Thyroid gland (tissue), 4 donors: Measurements from ENCODE around the gene BGN.
A peak's percentile ranks its signal among the peaks of the same experiment; 100 is the strongest.

ENCODE experiments used
- CTCF ChIP-seq, 6 experiments: fragments of 200-600 bp in 3 of 6; fragments of 450-650 bp in 3 of 6; sonication (generic) in 3 of 6; IDR thresholded peaks; one replicate each; pipeline ENCODE4 v1.5.1; 2016 to 2019; ENCODE audit warnings: antibody characterized with exemption in 6 of 6, mild to moderate bottlenecking in 2 of 6, inconsistent platforms in 1 of 6, moderate library complexity in 1 of 6
- POLR2A ChIP-seq, 2 donors: fragments of 450-650 bp; IDR thresholded peaks; one replicate each; pipeline ENCODE4 v1.6.1; 2017; ENCODE audit warnings: antibody characterized with exemption in 2 of 2, mild to moderate bottlenecking in 2 of 2, moderate library complexity in 1 of 2

- TF ChIP-seq CTCF (IDR thresholded peaks at IDR 0.05) (peak; percentile 53 to 78 (median 62)), POLR2A (IDR thresholded peaks at IDR 0.05) (no peak)
Observed at GRCh38 chrX:153539171-153539978, 44.6 kb downstream of the BGN start.
